Breast epithelium (tissue), 3 donors: ENCODE measurements around the gene WDR90.

Experiments used
- POLR2A ChIP-seq: fragments of 450-650 bp; IDR thresholded peaks from one replicate; pipeline ENCODE4 v1.6.1; 2016; ENCODE audit warnings: antibody characterized with exemption, mild to moderate bottlenecking, moderate library complexity
- POLR2AphosphoS5 ChIP-seq, 3 donors: sonication (generic); formaldehyde crosslinking; IDR thresholded peaks; one replicate each; pipeline ENCODE4 v1.6.1; 2017; ENCODE audit warnings: antibody characterized with exemption in 3 of 3
- TF ChIP-seq, protein P1 (sequence below), 3 donors: fragments of 450-650 bp; IDR thresholded peaks; one replicate each; pipeline ENCODE4 v1.5.1; 2016 to 2017; ENCODE audit warnings: antibody characterized with exemption in 3 of 3, mild to moderate bottlenecking in 3 of 3, moderate library complexity in 3 of 3

DNA sequence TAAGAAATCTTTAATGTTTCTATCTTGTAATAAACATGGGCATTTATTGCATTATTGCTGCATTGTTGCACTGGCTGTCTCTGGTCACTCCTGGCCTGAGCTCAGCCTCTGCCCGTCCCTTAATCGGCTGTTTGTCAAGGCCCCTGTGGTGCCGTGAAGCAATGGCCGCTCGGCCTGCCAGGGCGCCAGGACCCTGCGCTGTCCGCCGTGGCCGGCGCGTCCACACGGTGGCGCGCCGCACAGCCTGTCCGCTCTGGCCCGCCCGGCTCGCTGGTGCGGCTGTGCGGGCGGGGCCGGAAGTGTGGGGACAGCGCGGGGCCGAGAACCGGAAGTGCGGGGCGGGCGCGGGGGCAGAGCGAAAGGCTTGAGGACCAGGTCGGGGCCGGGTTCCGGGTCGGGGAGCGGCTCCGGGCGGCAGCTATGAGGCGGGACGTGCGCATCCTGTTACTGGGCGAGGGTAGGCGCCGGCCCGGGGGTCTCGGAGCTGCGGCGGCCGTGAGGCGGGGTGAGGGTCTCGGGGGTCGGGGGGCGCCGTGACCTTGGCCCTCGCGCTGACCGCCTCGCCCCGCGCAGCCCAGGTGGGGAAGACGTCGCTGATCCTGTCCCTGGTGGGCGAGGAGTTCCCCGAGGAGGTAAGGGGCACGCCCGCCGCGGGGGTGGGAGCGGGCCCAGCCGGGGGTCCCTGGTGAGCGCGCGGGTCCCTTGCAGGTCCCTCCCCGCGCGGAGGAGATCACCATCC, 18.8 kb downstream of the WDR90 start, which contains the start of gene RHOT2:
- TF ChIP-seq, protein P1, sequence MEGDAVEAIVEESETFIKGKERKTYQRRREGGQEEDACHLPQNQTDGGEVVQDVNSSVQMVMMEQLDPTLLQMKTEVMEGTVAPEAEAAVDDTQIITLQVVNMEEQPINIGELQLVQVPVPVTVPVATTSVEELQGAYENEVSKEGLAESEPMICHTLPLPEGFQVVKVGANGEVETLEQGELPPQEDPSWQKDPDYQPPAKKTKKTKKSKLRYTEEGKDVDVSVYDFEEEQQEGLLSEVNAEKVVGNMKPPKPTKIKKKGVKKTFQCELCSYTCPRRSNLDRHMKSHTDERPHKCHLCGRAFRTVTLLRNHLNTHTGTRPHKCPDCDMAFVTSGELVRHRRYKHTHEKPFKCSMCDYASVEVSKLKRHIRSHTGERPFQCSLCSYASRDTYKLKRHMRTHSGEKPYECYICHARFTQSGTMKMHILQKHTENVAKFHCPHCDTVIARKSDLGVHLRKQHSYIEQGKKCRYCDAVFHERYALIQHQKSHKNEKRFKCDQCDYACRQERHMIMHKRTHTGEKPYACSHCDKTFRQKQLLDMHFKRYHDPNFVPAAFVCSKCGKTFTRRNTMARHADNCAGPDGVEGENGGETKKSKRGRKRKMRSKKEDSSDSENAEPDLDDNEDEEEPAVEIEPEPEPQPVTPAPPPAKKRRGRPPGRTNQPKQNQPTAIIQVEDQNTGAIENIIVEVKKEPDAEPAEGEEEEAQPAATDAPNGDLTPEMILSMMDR (IDR thresholded peaks at IDR 0.05), result peak; percentile 57 to 93 (median 58)
- peak; percentile 57 for TF ChIP-seq POLR2A
- peak; percentile 45 to 83 (median 65) for TF ChIP-seq POLR2AphosphoS5 (IDR thresholded peaks at IDR 0.05)
